ENCODE results near the gene ARMCX5.

ARMCX5 gene

DNA sequence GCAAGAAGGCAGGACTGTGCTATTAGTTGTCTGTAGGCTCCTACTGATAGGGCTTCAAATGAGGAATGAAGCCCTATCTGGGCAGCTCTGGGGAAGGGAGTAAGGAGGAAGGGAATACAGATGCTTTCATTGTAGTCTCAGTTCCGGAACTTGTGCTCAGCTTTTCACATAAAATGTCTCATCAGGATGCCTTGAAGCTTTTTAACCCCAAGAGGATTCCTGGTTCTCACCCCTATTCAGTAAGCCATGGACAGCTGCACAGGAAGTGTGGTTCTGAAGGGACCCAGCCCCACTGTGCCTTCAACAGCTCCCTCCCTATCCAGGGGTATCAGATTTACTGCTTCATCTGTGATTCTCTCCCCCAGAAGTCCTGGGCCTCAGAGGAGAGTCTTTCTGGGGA lies 5.0 kb downstream of the ARMCX5 start:
- H3K4me3 ChIP-seq (ENCODE audit: low read depth, low read length), result no peak overlapping the region
- no peak for TF ChIP-seq CTCF (IDR thresholded peaks at IDR 0.05; ENCODE audit: control insufficient read depth, extremely low read depth, insufficient read depth)
- DNase-seq (ENCODE audit: low read depth), result no peak

DNA sequence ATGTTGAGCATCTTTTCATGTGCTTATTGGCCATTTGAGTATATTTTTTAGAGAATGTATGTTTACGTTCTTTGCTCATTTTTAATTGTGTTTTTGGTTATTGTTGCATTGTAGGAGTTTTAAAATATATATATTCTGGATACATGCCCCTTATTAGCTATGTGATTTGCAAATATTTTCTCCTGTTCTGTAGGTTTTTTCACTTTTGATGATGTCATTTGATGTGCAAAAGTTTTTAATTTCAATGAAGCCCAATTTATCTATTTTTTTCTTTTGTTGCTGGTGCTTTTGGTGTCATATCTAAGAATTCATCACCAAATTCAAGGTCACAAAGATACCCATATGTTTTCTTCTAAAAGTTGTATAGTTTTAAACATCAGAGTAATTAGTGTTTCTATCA lies 6.8 kb downstream of the ARMCX5 start:
- no peak overlapping the region for H3K4me3 ChIP-seq (ENCODE audit: low read depth, low read length)
- TF ChIP-seq CTCF (IDR thresholded peaks at IDR 0.05; ENCODE audit: control insufficient read depth, extremely low read depth, insufficient read depth), result no peak
- DNase-seq (ENCODE audit: low read depth), result no peak

DNA sequence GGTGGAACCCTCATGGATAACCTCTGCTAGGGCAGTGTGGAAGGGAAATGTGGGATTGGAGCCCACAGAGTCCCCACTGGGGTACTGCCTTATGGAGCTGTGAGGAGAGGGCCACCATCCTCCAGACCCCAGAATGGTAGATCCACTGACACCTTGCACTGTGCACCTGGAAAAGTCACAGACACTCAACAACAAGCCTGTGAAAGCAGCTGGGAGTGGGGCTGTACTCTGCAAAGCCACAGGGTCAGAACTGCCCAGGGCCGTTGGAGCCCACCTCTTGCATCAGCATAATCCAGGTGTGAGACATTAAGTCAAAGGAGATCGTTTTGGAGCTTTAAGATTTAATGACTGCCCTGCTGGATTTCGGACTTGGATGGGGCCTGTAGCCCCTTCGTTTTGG lies 11.6 kb downstream of the ARMCX5 start:
- no peak for DNase-seq (ENCODE audit: low read depth)
- H3K4me3 ChIP-seq (ENCODE audit: low read depth, low read length), result no peak overlapping the region
- TF ChIP-seq CTCF (IDR thresholded peaks at IDR 0.05; ENCODE audit: control insufficient read depth, extremely low read depth, insufficient read depth), result no peak

DNA sequence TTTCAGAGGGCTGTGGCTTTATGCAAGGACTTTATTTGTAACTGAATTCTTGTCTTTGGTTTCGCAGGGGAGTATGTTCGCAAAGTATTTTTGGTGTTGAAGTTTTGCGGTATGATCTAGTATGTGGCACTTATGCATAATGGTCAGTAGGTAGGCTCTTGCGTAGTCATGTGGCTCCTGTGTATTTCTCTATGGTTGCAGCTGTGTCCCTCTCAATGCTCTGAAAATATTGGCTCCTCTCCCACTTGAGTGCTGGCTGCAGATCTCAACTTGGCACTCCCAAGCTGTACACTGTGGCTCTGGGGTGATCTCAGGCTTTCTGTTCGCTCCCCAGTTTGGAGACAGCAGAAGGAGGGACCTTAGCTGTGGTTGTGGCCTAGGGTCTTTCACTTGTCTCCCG lies 24.8 kb downstream of the ARMCX5 start:
- no peak for TF ChIP-seq CTCF (IDR thresholded peaks at IDR 0.05; ENCODE audit: control insufficient read depth, extremely low read depth, insufficient read depth)
- no peak for DNase-seq (ENCODE audit: low read depth)
- H3K4me3 ChIP-seq (ENCODE audit: low read depth, low read length), result no peak overlapping the region

GRCh38 chrX:102627640-102628039 lies 28.3 kb downstream of the ARMCX5 start:
- H3K4me3 ChIP-seq (ENCODE audit: low read depth, low read length), result no peak overlapping the region
- DNase-seq (ENCODE audit: low read depth), result no peak
- no peak for TF ChIP-seq CTCF (IDR thresholded peaks at IDR 0.05; ENCODE audit: control insufficient read depth, extremely low read depth, insufficient read depth)

- no peak overlapping the region for H3K4me3 ChIP-seq (ENCODE audit: low read depth, low read length)
- DNase-seq (ENCODE audit: low read depth), result no peak
- TF ChIP-seq CTCF (IDR thresholded peaks at IDR 0.05; ENCODE audit: control insufficient read depth, extremely low read depth, insufficient read depth), result no peak
Observed at GRCh38 chrX:102637561-102637960, 38.2 kb downstream of the ARMCX5 start.

- H3K4me3 ChIP-seq (ENCODE audit: low read depth, low read length), result no peak overlapping the region
- no peak for TF ChIP-seq CTCF (IDR thresholded peaks at IDR 0.05; ENCODE audit: control insufficient read depth, extremely low read depth, insufficient read depth)
- DNase-seq (ENCODE audit: low read depth), result no peak
Observed at GRCh38 chrX:102650903-102651241, 51.6 kb downstream of the ARMCX5 start.
